Bronchial smooth muscle cell (primary cell): ENCODE measurements around the gene PRR4. TPM values are rescaled to one million over a fixed set of nuclear protein-coding genes. Genes with fewer than 3 reads are reported as not detected.

Source experiments
- total RNA-seq: library from RNA; depleted of rRNA; stranded (reverse); fragments of >200 nt; gene quantifications from 2 replicates; pipeline ENCODE4 v1.2.1, GENCODE V29; 2014

PRR4 gene, protein sequence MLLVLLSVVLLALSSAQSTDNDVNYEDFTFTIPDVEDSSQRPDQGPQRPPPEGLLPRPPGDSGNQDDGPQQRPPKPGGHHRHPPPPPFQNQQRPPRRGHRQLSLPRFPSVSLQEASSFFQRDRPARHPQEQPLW
- total RNA-seq, result 0.32 and 0.60 TPM in 2 replicates

GRCh38 chr12:10849425-10849878 lies at the start of gene PRR4:
PRR4 (minus strand) TSS chr12:10849475; CDS start chr12:10849437, 38 bp downstream.

GRCh38 chr12:10884086-10884725 lies 34.9 kb upstream of the PRR4 start, which contains the start of gene PRH1:
PRH1 (minus strand) TSS chr12:10884255; CDS start chr12:10884217, 38 bp downstream.

DNA sequence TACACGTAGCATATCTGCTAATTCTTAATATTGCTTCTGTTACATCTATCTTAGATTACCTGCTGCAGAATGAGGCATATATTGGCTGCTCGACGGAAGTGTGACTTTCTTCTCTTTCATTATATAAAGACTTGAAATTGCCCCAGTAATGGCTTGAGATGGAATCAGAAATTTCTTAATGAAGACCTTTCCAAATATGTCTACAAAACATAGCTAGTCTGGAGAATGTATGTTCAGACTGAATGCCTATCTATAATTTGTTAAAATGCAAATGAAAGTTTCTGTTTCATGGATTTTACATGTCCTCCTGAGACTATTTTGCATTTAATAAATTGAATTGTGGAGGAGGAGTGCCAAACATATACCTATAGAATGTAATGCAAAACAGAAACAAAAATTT lies 23.0 kb downstream of the PRR4 start, which contains the start of gene TAS2R10:
TSS of gene TAS2R10 (minus strand) at position 101 of the 400 bp plus-strand sequence. CDS start at position 12, 89 bp downstream.

DNA sequence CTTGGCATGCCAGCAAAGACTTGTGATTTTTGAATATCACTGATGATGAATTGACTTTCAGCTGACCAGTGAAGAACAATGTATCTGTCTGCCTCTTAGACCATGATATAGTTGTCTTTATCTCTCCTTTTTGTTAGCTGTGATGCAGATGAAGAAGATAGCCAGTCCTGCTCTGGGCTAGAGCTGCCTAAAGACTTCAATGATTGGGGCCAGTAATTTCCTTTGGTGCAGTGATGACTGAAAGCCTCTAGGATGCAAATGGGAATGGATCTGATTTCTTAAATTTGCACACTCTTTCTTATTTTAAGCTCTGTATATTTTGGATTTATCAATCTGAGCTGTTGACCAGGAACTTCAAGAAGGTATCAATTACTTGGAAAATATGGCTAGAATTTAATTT lies 39.2 kb downstream of the PRR4 start, which contains the start of gene TAS2R9:
TSS of gene TAS2R9 (minus strand) at position 101 of the 400 bp plus-strand sequence. CDS start at position 8, 93 bp downstream.

DNA sequence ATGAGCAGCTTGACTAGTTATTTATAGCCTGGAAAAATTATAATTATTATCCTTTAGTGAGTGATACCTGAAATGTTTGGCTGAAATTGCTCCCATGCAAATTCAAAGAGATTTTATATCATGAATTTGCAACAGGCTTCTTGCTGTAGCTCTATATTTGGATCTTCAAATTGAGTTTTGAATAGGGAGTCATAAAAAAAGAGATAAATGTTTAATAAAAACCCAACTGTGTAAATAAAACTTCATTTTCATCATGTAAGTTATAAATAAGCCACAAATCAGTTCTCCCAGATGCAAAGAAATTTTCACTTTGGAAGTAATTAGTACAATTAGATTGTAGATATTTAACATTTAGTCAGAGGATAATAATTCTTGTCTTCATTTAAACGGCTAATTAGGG lies 42.1 kb downstream of the PRR4 start, which contains the start of gene TAS2R8:
TSS of gene TAS2R8 (minus strand) at position 101 of the 400 bp plus-strand sequence. CDS start 306 bp downstream, outside the sequence.

DNA sequence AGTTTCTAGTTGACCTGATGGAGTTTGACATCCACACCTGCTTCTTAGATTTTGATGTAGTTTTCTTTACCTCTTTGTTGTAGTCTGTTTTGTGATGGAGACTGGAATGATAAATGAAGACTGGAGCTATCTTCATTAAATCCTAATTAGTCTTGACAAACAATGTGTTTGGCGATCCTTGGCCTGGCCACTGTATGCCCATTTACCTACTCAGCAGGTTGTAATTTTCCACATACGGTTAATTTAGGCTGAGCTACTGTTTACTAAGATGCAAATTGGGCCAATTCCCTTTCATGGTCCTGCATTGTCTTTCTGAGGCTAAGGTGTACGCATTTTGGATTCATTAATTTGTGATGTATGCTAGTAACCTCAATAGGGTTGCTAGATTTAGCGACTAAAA lies 46.7 kb downstream of the PRR4 start, which contains the start of gene TAS2R7:
TSS of gene TAS2R7 (minus strand) at position 41 of the 400 bp plus-strand sequence. CDS start 57 bp downstream, outside the sequence.

Other genes with a start within 250 kb of the PRR4 start
- gene MAGOHB, start 235.9 kb downstream of the PRR4 start, total RNA-seq, result 15.0 and 22.9 TPM in 2 replicates
- gene STYK1, start 175.4 kb downstream of the PRR4 start, total RNA-seq, result 0.16 and 0.69 TPM in 2 replicates
- 72.3 and 86.2 TPM in 2 replicates for gene YBX3, start 126.2 kb downstream of the PRR4 start, total RNA-seq
- not detected in 2 replicates for gene TAS2R7, start 46.8 kb downstream of the PRR4 start, total RNA-seq
- gene TAS2R8, start 42.2 kb downstream of the PRR4 start, total RNA-seq, result 0.26 TPM in 1 of 2 replicates, not detected in the other
- gene TAS2R9, start 39.3 kb downstream of the PRR4 start, total RNA-seq, result 0.09 and 0.16 TPM in 2 replicates
- gene TAS2R10, start 23.1 kb downstream of the PRR4 start, total RNA-seq, result 0.60 and 1.3 TPM in 2 replicates
- gene PRH1, start 34.8 kb upstream of the PRR4 start, total RNA-seq, result 15.9 and 21.0 TPM in 2 replicates
- gene TAS2R13, start 60.1 kb upstream of the PRR4 start, total RNA-seq, result 0.69 and 0.95 TPM in 2 replicates
- gene PRH2, start 79.8 kb upstream of the PRR4 start, total RNA-seq, result 0.63 TPM in 1 of 2 replicates, not detected in the other
- 1.7 and 2.0 TPM in 2 replicates for gene TAS2R14, start 89.8 kb upstream of the PRR4 start, total RNA-seq
- gene TAS2R50, start 137.4 kb upstream of the PRR4 start, total RNA-seq, result 1.5 and 1.7 TPM in 2 replicates
- 1.6 and 2.5 TPM in 2 replicates for gene TAS2R20, start 148.8 kb upstream of the PRR4 start, total RNA-seq
- 3.9 and 4.6 TPM in 2 replicates for gene TAS2R19, start 173.1 kb upstream of the PRR4 start, total RNA-seq
- 1.6 and 3.0 TPM in 2 replicates for gene TAS2R31, start 181.9 kb upstream of the PRR4 start, total RNA-seq
- gene TAS2R46, start 212.8 kb upstream of the PRR4 start, total RNA-seq, result 1.2 and 1.7 TPM in 2 replicates
- gene TAS2R43, start 242.8 kb upstream of the PRR4 start, total RNA-seq, result 0.63 and 1.0 TPM in 2 replicates